DMS53 (cell line): ENCODE measurements around the gene CRKL.
"Not testable (repeated sequence)": the region's sequence is repeated elsewhere in the genome, so short reads cannot be mapped to it uniquely, and the experiment has no call there.

Experiments used
- DNase-seq: peaks from one replicate; lab custom pipeline; 2025; lab: John Stamatoyannopoulos, UW

CRKL gene

GRCh38 chr22:20901093-20902033 is 15.8 kb upstream of the CRKL start:
- not testable (repeated sequence) for DNase-seq

- DNase-seq = no peak
These were observed 14.1 kb upstream of the CRKL start for GRCh38 chr22:20903093-20903492.

- DNase-seq = no peak
These were observed 12.9 kb upstream of the CRKL start for GRCh38 chr22:20904008-20904979.

- no peak for DNase-seq
These were observed 12.2 kb upstream of the CRKL start for GRCh38 chr22:20904980-20905355.

- no peak for DNase-seq
These were observed 11.5 kb upstream of the CRKL start for GRCh38 chr22:20905415-20906386.

GRCh38 chr22:20906387-20906767 is 10.8 kb upstream of the CRKL start:
- no peak for DNase-seq

- DNase-seq = not testable (repeated sequence)
These were observed 8.5 kb upstream of the CRKL start for GRCh38 chr22:20908717-20909116.

- no peak for DNase-seq
These were observed 7.5 kb upstream of the CRKL start for GRCh38 chr22:20909543-20910303.

GRCh38 chr22:20912494-20912893 is 4.7 kb upstream of the CRKL start:
- DNase-seq = no peak

- DNase-seq = peak; percentile 2
These were observed 1.5 kb downstream of the CRKL start for GRCh38 chr22:20918663-20919218.

- DNase-seq = no peak
These were observed 2.5 kb downstream of the CRKL start for GRCh38 chr22:20919718-20920117.

GRCh38 chr22:20920881-20921203 is 3.6 kb downstream of the CRKL start:
- DNase-seq = no peak

GRCh38 chr22:20922141-20922751 is 5.0 kb downstream of the CRKL start:
- DNase-seq = no peak

GRCh38 chr22:20926243-20926642 is 9.0 kb downstream of the CRKL start:
- no peak for DNase-seq

GRCh38 chr22:20927940-20928572 is 10.8 kb downstream of the CRKL start:
- no peak for DNase-seq

- DNase-seq = no peak
These were observed 11.4 kb downstream of the CRKL start for GRCh38 chr22:20928573-20928967.

GRCh38 chr22:20930004-20930403 is 12.8 kb downstream of the CRKL start:
- DNase-seq = no peak

- DNase-seq = not testable (repeated sequence)
These were observed 13.2 kb downstream of the CRKL start for GRCh38 chr22:20930435-20930834.

- DNase-seq = no peak
These were observed 14.0 kb downstream of the CRKL start for GRCh38 chr22:20931126-20931654.
